Kidney (tissue), 14 donors: ENCODE measurements around the gene FRMD3. TPM values are rescaled to one million over a fixed set of nuclear protein-coding genes. Genes with fewer than 3 reads are reported as not detected.

Experiments
- DNase-seq, 5 donors: peaks; one replicate each; pipeline ENCODE4 v3.0.0-alpha.2; 2013 to 2020
- FAIRE-seq: peaks from 2 replicates; lab custom pipeline; 2012; peaks lifted over from hg19 to GRCh38; lab: Jason Lieb, UNC
- H3K27ac ChIP-seq, 2 donors: one replicate each; pipeline ENCODE4 v1.7.0; 2013; ENCODE audit warnings: low read depth in 2 of 2, low read length in 2 of 2, inconsistent platforms in 1 of 2
- H3K27me3 ChIP-seq: one replicate; pipeline ENCODE4 v1.7.1; 2013; ENCODE audit warnings: low read length, inconsistent platforms; ENCODE audit not compliant: control insufficient read depth, insufficient read depth
- H3K36me3 ChIP-seq, 3 donors: one replicate each; pipeline versions ENCODE4 v1.7.0 to v1.7.1; 2013; ENCODE audit warnings: low read length in 3 of 3, control low read depth in 1 of 3, inconsistent platforms in 1 of 3; ENCODE audit not compliant: insufficient read depth in 3 of 3, control insufficient read depth in 2 of 3
- H3K4me1 ChIP-seq, 3 donors: one replicate each; pipeline versions ENCODE4 v1.7.0 to v1.7.1; 2013; ENCODE audit warnings: low read length in 3 of 3, inconsistent platforms in 1 of 3, low read depth in 1 of 3; ENCODE audit not compliant: control insufficient read depth in 2 of 3, insufficient read depth in 2 of 3
- H3K4me3 ChIP-seq, 3 donors: one replicate each; pipeline versions ENCODE4 v1.7.0 to v1.8.1; 2013; ENCODE audit warnings: low read length in 3 of 3, control low read depth in 1 of 3, inconsistent platforms in 1 of 3
- H3K9ac ChIP-seq, 3 donors: one replicate each; pipeline versions ENCODE4 v1.7.0 to v1.7.1; 2013; ENCODE audit warnings: low read length in 3 of 3, control low read depth in 1 of 3, inconsistent platforms in 1 of 3
- H3K9me3 ChIP-seq, 3 donors: one replicate each; pipeline versions ENCODE4 v1.7.0 to v1.7.1; 2013; ENCODE audit warnings: low read length in 3 of 3, control low read depth in 1 of 3, inconsistent platforms in 1 of 3; ENCODE audit not compliant: control insufficient read depth in 2 of 3, insufficient read depth in 1 of 3
- intact Hi-C: fragments of 100-400 bp; cut with DNase I; formaldehyde crosslinking; loops from one replicate; pipeline ENCODE4 v1.11.1; 2022
- polyA plus RNA-seq: library from polyadenylated mRNA; stranded (reverse); fragments of 350-450 nt; fragmentation: Illumina TruSeq; extraction: RNeasy Lipid Tissue Mini Kit (QIAGEN cat#74804); gene quantifications from one replicate; pipeline ENCODE4 v1.2.3, GENCODE V29; 2014; ENCODE audit warnings: low read depth, low replicate concordance; ENCODE audit not compliant: insufficient read depth
- total RNA-seq: library from RNA; stranded (reverse); fragmentation: NEBNext Ultra II Directional; extraction: Animal tissue kit (Norgen Biotek cat#: 25700); gene quantifications from one replicate; pipeline ENCODE4 v1.2.1, GENCODE V29; 2021
- TF ChIP-seq, protein P1 (sequence below): IDR thresholded peaks from 3 replicates; pipeline ENCODE4 v1.5.1; 2012; ENCODE audit warnings: mild to moderate bottlenecking, moderate library complexity, borderline replicate concordance; ENCODE audit not compliant: insufficient read depth; ENCODE audit errors: extremely low read depth
- donor health status: control.
- donor health status: control.
- donor health status: control.
- donor health status: control.
- donor health status: control.
- donor health status: DM: yes; HTN: yes; CAD: no.
- donor health status: Normal renal cell carcinoma (clear cell type).

The FRMD3 gene
- total and polyA plus RNA-seq, 2 donors from 2014 or later, result 9.9 to 11.0 TPM

DNA sequence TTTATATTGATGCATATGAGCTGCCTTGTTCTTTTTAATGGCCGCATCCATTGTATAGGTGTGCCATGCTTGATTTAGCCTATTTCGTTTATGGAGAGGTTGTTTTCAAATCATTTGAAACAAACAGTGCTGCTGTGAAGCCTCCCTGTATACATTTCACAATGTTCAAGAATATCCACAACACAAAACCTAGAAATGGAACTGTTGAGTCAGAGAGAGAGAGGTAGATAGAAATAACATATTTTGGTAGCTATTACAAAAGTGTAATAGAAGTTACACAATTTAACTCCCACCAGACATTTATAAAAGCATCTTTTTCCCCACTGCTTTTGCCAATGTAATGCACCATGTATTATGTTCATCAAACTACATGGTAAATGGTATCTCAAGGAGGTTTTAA lies 82.0 kb downstream of the FRMD3 start:
- TF ChIP-seq, protein P1, sequence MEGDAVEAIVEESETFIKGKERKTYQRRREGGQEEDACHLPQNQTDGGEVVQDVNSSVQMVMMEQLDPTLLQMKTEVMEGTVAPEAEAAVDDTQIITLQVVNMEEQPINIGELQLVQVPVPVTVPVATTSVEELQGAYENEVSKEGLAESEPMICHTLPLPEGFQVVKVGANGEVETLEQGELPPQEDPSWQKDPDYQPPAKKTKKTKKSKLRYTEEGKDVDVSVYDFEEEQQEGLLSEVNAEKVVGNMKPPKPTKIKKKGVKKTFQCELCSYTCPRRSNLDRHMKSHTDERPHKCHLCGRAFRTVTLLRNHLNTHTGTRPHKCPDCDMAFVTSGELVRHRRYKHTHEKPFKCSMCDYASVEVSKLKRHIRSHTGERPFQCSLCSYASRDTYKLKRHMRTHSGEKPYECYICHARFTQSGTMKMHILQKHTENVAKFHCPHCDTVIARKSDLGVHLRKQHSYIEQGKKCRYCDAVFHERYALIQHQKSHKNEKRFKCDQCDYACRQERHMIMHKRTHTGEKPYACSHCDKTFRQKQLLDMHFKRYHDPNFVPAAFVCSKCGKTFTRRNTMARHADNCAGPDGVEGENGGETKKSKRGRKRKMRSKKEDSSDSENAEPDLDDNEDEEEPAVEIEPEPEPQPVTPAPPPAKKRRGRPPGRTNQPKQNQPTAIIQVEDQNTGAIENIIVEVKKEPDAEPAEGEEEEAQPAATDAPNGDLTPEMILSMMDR, result no peak
- Histone ChIP-seq H3K36me3 (no peaks in the 10 kb centered on the region), H3K27ac (no peak overlapping the region), H3K27me3 (no peaks in the 10 kb centered on the region), H3K9me3 (no peaks in the 10 kb centered on the region), H3K4me3 (no peak overlapping the region), H3K9ac (no peak overlapping the region), H3K4me1 (peaks cover 0 to 2% (median 0%) of the 10 kb centered on the region in 3 donors)
- FAIRE-seq (no peak), DNase-seq (no peak)
- intact Hi-C loops, result no loop called here

DNA sequence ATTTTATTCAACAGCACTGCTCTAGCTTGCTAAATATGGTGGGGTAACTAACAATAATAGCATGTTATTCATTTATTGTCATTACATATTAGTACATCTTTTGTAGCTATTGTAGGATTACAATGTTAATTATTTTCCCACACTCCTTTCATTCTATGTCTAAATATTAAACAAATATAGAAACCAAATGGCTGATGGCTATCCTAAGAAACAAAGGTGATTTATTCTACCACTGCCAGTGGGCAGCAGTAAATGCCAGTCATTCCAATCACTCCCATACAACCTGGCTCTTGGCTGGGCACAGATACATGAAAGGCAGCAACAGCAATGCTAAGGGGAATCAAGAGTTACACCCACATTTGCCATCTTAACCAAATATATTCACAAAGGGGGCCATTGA lies 84.1 kb downstream of the FRMD3 start:
- intact Hi-C loops, result no loop called here
- no peaks in the 10 kb centered on the region for H3K36me3 ChIP-seq
- no peak overlapping the region for H3K9ac ChIP-seq
- DNase-seq, result no peak
- H3K4me3 ChIP-seq, result no peak overlapping the region
- TF ChIP-seq, protein P1, result no peak
- peaks cover 2 to 10% (median 9%) of the 10 kb centered on the region in 3 donors for H3K4me1 ChIP-seq
- no peaks in the 10 kb centered on the region for H3K9me3 ChIP-seq
- H3K27me3 ChIP-seq, result no peaks in the 10 kb centered on the region
- no peak overlapping the region for H3K27ac ChIP-seq
- FAIRE-seq, result no peak

DNA sequence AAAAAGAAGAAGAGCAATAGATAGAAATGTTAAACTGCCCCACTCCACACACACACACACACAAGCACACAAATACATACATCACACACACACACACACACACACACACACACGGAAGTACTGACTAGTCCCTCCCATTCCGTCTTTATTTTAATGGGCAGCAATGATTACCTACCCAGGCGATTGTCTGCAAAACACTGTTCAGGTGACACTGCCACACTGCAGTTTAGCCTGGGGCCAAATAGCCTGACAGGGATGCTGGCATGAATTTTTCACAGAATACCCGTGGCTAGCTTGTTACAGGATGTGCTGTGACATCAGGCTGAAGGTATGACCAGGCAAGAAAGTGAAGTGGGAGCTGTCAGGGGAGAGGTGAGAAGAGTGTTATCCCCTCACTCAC lies 86.9 kb downstream of the FRMD3 start:
- H3K4me1 ChIP-seq, result peaks cover 7 to 15% (median 14%) of the 10 kb centered on the region in 3 donors
- H3K36me3 ChIP-seq, result no peaks in the 10 kb centered on the region
- H3K4me3 ChIP-seq, result no peak overlapping the region
- TF ChIP-seq, protein P1, result no peak
- intact Hi-C loops, result no loop called here
- H3K27me3 ChIP-seq, result no peaks in the 10 kb centered on the region
- FAIRE-seq (no peak), DNase-seq (no peak)
- H3K9ac ChIP-seq, result no peak overlapping the region
- H3K27ac ChIP-seq, result no peak overlapping the region
- no peaks in the 10 kb centered on the region for H3K9me3 ChIP-seq

DNA sequence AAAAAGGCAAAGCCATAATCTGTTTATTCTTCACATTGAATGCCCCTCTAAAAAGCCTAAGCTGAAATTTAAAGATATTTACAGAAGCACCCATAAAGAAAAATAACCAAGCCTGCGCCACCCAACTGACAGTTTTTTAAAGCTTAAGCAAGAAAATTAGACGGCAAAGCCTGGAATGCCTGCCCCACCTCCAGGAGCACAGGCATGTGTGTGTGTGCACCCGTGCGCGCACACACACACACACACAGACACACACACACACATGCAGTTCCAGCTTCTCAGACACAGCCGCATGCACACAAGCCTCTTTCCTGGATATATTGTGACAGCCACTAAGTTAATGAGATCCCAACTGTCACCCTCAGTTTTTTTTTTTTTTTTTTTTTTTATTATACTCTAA lies 88.2 kb downstream of the FRMD3 start:
- Histone ChIP-seq H3K9me3 (no peaks in the 10 kb centered on the region), H3K36me3 (no peaks in the 10 kb centered on the region), H3K4me1 (peaks cover 7 to 15% (median 14%) of the 10 kb centered on the region in 3 donors), H3K4me3 (no peak overlapping the region), H3K27ac (peak overlapping the region in 1 of 2 donors; percentile 27), H3K27me3 (no peaks in the 10 kb centered on the region), H3K9ac (no peak overlapping the region)
- intact Hi-C loops, result no loop called here
- TF ChIP-seq, protein P1, result no peak
- DNase-seq, result peak in 4 of 5 donors; percentile 57 to 68 (median 66)
- no peak for FAIRE-seq
